ENCODE measurements around the gene R3HDM4. TPM values are rescaled to one million over a fixed set of nuclear protein-coding genes. Genes with fewer than 3 reads are reported as not detected.

R3HDM4 gene
- total and polyA plus RNA-seq, 9 of the 15 experiments (the other 6 are each of a cell fraction or from before 2014, with no cell fraction given), result 3.2 to 154 (median 59.0) TPM

DNA sequence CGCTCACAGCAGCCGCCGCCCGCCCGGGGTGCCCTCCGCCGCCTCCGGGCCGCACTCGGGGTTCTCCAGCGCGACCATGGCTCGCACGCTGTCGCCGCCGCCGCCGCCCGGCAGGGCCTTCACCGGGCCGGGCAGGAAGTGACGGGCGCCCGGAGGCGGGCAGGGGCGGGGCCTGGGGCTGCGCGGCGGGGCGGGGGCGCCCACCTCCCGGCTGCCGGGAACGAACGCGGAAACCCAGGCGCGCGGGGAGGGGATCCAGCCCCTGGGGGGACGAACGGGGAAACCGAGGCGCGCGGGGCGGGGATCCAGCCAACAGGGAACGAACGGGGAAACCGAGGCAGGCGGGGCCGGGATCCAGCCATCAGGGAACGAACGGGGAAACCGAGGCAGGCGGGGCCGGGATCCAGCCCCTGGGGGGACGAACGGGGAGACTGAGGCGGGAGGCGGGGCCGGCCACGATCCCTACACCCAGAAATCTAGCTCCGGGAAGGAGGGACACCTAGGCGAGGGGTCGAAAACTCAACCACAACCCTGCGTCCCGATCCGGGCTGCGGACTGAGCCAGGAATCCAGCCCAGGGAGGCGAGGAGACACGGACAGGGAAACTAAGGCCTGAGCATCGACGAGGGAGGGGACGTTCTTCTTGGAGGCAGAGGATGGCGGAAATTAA is at the start of gene R3HDM4 (continued):
- TF ChIP-seq ZNF274 (IDR thresholded peaks at IDR 0.05; ENCODE audit: borderline replicate concordance, low read depth, low read length), result no peak
- TF ChIP-seq, protein P1, sequence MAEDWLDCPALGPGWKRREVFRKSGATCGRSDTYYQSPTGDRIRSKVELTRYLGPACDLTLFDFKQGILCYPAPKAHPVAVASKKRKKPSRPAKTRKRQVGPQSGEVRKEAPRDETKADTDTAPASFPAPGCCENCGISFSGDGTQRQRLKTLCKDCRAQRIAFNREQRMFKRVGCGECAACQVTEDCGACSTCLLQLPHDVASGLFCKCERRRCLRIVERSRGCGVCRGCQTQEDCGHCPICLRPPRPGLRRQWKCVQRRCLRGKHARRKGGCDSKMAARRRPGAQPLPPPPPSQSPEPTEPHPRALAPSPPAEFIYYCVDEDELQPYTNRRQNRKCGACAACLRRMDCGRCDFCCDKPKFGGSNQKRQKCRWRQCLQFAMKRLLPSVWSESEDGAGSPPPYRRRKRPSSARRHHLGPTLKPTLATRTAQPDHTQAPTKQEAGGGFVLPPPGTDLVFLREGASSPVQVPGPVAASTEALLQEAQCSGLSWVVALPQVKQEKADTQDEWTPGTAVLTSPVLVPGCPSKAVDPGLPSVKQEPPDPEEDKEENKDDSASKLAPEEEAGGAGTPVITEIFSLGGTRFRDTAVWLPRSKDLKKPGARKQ (CRISPR knock-in tag; IDR thresholded peaks at IDR 0.05), result no peak
- no peak for TF ChIP-seq KDM5B (IDR thresholded peaks at IDR 0.05; ENCODE audit: insufficient replicate concordance, low read depth, low read length)
- no peak for TF ChIP-seq CBX1 (IDR thresholded peaks at IDR 0.05; ENCODE audit: low read depth)
- TF ChIP-seq CREB1 (IDR thresholded peaks at IDR 0.05), result peak; percentile 30; the same call in 1 of the 2 replicates
- TF ChIP-seq CREB1 (CRISPR knock-in tag; IDR thresholded peaks at IDR 0.05), result no peak
- no peak for TF ChIP-seq SMARCA4 (IDR thresholded peaks at IDR 0.05)
- no peak for TF ChIP-seq IRF2 (CRISPR knock-in tag; IDR thresholded peaks at IDR 0.05)
- no peak for TF ChIP-seq ZNF778 (CRISPR knock-in tag; IDR thresholded peaks at IDR 0.05)
- TF ChIP-seq, protein P2, sequence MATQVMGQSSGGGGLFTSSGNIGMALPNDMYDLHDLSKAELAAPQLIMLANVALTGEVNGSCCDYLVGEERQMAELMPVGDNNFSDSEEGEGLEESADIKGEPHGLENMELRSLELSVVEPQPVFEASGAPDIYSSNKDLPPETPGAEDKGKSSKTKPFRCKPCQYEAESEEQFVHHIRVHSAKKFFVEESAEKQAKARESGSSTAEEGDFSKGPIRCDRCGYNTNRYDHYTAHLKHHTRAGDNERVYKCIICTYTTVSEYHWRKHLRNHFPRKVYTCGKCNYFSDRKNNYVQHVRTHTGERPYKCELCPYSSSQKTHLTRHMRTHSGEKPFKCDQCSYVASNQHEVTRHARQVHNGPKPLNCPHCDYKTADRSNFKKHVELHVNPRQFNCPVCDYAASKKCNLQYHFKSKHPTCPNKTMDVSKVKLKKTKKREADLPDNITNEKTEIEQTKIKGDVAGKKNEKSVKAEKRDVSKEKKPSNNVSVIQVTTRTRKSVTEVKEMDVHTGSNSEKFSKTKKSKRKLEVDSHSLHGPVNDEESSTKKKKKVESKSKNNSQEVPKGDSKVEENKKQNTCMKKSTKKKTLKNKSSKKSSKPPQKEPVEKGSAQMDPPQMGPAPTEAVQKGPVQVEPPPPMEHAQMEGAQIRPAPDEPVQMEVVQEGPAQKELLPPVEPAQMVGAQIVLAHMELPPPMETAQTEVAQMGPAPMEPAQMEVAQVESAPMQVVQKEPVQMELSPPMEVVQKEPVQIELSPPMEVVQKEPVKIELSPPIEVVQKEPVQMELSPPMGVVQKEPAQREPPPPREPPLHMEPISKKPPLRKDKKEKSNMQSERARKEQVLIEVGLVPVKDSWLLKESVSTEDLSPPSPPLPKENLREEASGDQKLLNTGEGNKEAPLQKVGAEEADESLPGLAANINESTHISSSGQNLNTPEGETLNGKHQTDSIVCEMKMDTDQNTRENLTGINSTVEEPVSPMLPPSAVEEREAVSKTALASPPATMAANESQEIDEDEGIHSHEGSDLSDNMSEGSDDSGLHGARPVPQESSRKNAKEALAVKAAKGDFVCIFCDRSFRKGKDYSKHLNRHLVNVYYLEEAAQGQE (IDR thresholded peaks at IDR 0.05; ENCODE audit: borderline replicate concordance), result no peak
- TF ChIP-seq, protein P2 (CRISPR knock-in tag; IDR thresholded peaks at IDR 0.05; ENCODE audit: low read depth), result no peak
- TF ChIP-seq, protein P3, sequence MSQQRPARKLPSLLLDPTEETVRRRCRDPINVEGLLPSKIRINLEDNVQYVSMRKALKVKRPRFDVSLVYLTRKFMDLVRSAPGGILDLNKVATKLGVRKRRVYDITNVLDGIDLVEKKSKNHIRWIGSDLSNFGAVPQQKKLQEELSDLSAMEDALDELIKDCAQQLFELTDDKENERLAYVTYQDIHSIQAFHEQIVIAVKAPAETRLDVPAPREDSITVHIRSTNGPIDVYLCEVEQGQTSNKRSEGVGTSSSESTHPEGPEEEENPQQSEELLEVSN (IDR thresholded peaks at IDR 0.05; ENCODE audit: borderline replicate concordance in 1 of 2, extremely low read depth in 1 of 2, insufficient read depth in 1 of 2, insufficient read length in 1 of 2, low read depth in 1 of 2, low read length in 1 of 2, poor library complexity in 1 of 2, severe bottlenecking in 1 of 2), result peak in 1 of 2 experiments; percentile 37
- TF ChIP-seq ZNF586 (CRISPR knock-in tag; conservative IDR thresholded peaks at IDR 0.05), result no peak
- 0 out of 2 replicates have a peak, but pooled peaks have one; percentile 42 for TF ChIP-seq GABPB1 (CRISPR knock-in tag; IDR thresholded peaks at IDR 0.05)
- no peak for TF ChIP-seq ZFP1 (CRISPR knock-in tag; IDR thresholded peaks at IDR 0.05)
- no peak for TF ChIP-seq GTF2E2 (tag; IDR thresholded peaks at IDR 0.05)
- TF ChIP-seq ZBTB7A (IDR thresholded peaks at IDR 0.05; ENCODE audit: borderline replicate concordance, control insufficient read depth, low read depth, low read length), result peak; percentile 21; the same call in 1 of the 2 replicates
- no peak for TF ChIP-seq NCOR1 (IDR thresholded peaks at IDR 0.05)

Data from K562 (cell line).